ENCODE results near the gene OR7C1.

Gene OR7C1

DNA sequence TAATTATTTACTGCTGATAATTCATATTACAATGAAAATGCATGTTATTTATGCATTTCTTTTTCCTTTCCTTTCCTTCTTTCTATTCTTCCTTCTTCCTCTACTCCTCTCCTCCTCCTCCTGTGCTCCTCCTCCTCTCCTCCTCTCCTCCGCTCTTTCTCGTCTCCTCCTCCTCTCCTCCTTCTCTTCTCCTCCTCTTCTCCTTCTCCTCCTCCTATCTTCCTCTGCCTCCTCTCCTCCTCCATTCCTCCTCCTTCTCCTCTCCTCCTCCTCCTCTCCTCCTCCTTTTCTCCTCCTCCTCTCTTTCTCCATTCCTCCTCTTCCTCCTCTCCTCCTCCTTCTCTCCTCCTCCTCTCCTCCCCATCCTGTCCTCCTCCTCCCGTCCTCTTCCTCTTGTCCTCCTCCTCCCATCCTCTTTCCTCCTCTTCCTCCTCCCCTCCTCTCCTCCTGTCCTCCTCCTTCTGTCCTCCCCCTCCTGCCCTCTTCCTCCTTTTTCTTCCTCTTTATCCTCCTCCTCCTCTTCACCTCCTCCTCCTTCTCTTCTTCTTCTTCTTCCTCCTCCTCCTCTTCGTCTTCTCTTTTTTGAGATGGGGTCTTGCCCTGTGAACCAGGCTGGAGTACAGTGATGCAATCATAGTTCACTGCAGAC lies 71.4 kb downstream of the OR7C1 start:
- DNase-seq = no peak

DNA sequence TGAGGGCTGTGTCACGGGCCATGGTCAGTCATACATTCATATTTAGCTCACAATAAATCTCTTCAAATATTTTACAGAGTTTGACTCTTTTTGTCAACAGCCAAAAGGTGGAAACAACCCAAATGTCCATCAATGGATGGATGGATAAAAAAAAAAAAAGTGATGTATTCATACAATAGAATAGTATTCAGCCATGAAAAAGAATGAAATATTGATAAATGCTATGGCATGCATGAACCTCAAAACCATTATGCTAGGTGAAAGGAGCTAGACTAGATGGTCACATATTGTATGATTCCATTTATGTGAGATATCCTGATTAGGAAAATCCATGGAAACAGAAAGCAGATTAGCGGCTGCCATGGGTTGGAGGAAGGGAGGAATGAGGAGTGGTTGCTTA lies 72.9 kb downstream of the OR7C1 start:
- DNase-seq = no peak

DNA sequence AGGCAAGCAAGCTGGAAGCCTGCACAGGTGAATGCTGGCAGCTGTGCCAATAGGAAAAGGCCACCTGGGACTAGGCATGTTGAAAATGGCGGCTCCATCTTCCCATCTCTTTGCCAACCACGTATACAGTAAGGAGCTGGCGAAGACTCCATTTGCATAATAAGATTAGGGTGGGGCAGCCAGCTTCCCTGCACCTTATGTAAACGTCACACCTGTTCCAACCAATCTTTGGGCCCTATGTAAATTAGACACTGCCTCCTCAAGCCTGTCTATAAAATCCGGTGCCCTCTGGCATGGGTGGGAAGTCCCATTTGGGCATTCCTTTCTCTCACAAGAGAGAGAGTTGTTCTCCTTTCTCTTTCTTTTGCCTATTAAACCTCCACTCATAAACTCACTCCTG lies 73.4 kb downstream of the OR7C1 start:
- DNase-seq = no peak

DNA sequence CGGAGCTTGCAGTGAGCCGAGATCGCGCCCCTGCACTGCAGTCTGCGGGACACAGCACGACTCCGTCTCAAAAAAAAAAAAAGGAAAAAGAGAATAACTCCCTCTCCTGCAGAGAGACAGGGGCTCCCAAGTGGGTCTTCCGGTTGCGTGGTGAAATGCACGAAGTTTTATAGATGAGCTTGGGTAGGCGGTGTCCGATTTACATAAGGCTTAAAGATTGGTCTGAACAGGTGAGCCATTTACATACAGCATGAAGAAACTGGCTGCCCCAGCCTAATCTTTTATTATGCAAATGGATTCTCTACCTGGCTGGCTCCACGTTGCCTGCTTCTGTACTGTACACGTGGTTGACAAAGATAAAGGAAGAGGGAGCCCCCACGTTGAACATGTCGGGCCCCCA lies 76.2 kb downstream of the OR7C1 start:
- DNase-seq = no peak

DNA sequence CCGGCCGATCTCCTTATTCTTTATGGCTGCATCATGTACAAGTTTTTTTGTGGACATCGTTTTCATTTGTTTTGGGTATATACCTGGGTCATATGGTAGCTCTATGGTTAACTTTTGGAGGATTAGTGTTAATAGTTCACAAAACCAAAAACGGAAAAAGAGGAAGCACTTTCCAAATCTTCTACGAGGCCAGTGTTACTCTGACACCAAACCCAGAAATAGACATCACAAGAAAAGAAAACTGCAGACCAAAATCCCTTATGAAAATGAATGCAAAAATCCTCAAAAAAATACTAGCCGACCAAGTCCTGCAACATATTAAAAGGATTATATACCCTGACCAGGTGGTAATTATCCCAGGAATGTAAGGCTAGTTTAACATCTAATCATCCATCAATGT lies 86.4 kb downstream of the OR7C1 start:
- DNase-seq = no peak

Data from SIG-M5 (cell line).